GM23338 (cell line): Measurements from ENCODE around the gene CR2. TPM values are rescaled to one million over a fixed set of nuclear protein-coding genes. Genes with fewer than 3 reads are reported as not detected.

Source experiments
- ATAC-seq: fragments of 200-7000 bp; cut with Tn5 transposase; 3 replicates; pipeline ENCODE4 v1.9.1; 2020
- DNase-seq: peaks from one replicate; pipeline ENCODE4 v3.0.0-alpha.2; 2015; ENCODE audit warnings: low spot score
- H2AFZ ChIP-seq: fragments of 200-600 bp; sonication (generic); 2 replicates; pipeline ENCODE4 v1.8.0; 2016; ENCODE audit warnings: antibody characterized with exemption, mild to moderate bottlenecking, moderate library complexity
- H3F3A ChIP-seq: fragments of 200-600 bp; sonication (generic); replicated peaks from 2 replicates; pipeline ENCODE4 v1.8.0; 2017; ENCODE audit warnings: antibody characterized with exemption, mixed run types, low read depth
- H3K27ac ChIP-seq: fragments of 200-600 bp; sonication (generic); 2 replicates; pipeline ENCODE4 v1.6.1; 2016; ENCODE audit warnings: low read depth
- H3K27me3 ChIP-seq: fragments of 200-600 bp; sonication (generic); 2 replicates; pipeline ENCODE4 v1.8.0; 2016; ENCODE audit warnings: mild to moderate bottlenecking, mixed run types, moderate library complexity; ENCODE audit not compliant: insufficient read depth
- H3K36me3 ChIP-seq: fragments of 200-600 bp; sonication (generic); 2 replicates; pipeline ENCODE4 v1.8.0; 2016; ENCODE audit warnings: mild to moderate bottlenecking; ENCODE audit not compliant: insufficient read depth
- H3K4me1 ChIP-seq: fragments of 200-600 bp; sonication (generic); 2 replicates; pipeline ENCODE4 v1.8.0; 2016; ENCODE audit warnings: mild to moderate bottlenecking, moderate library complexity; ENCODE audit not compliant: insufficient read depth
- H3K4me2 ChIP-seq: fragments of 200-600 bp; sonication (generic); 2 replicates; pipeline ENCODE4 v1.7.1; 2017; ENCODE audit warnings: mixed run types
- H3K4me3 ChIP-seq: fragments of 200-600 bp; sonication (generic); 2 replicates; pipeline ENCODE4 v1.6.1; 2016; ENCODE audit warnings: mixed run types
- H3K79me2 ChIP-seq: fragments of 200-600 bp; sonication (generic); replicated peaks from 2 replicates; pipeline ENCODE4 v1.8.0; 2017; ENCODE audit warnings: mild to moderate bottlenecking; ENCODE audit not compliant: insufficient read depth
- H3K9me2 ChIP-seq: fragments of 200-600 bp; sonication (generic); 2 replicates; pipeline ENCODE4 v1.8.0; 2017; ENCODE audit not compliant: insufficient read depth
- H4K20me1 ChIP-seq: fragments of 200-600 bp; sonication (generic); replicated peaks from 2 replicates; pipeline ENCODE4 v1.8.0; 2017; ENCODE audit warnings: mild to moderate bottlenecking; ENCODE audit not compliant: insufficient read depth
- H3K27ac Mint-ChIP-seq: 2 replicates; pipeline ENCODE4 v1.8.0; 2020; ENCODE audit warnings: inconsistent platforms, mild to moderate bottlenecking, moderate library complexity, mixed read lengths
- H3K27me3 Mint-ChIP-seq: 3 replicates; pipeline ENCODE4 v1.8.0; 2022; ENCODE audit warnings: low read depth, mild to moderate bottlenecking, moderate library complexity, mixed read lengths, inconsistent platforms; ENCODE audit not compliant: insufficient read depth, poor library complexity
- H3K36me3 Mint-ChIP-seq: 3 replicates; pipeline ENCODE4 v1.8.0; 2021; ENCODE audit warnings: low read depth, mild to moderate bottlenecking, inconsistent platforms, moderate library complexity, mixed read lengths
- H3K4me1 Mint-ChIP-seq: 3 replicates; pipeline ENCODE4 v1.8.0; 2020; ENCODE audit warnings: mild to moderate bottlenecking, inconsistent platforms, mixed read lengths
- H3K4me3 Mint-ChIP-seq: 3 replicates; pipeline ENCODE4 v1.8.0; 2021; ENCODE audit warnings: moderate library complexity, mild to moderate bottlenecking, inconsistent platforms, mixed read lengths
- H3K9me3 Mint-ChIP-seq: 3 replicates; pipeline ENCODE4 v1.8.0; 2020; ENCODE audit warnings: moderate library complexity, mild to moderate bottlenecking, inconsistent platforms, mixed read lengths
- CREB1 ChIP-seq: fragments of 250-450 bp; sonication (Bioruptor Pico); IDR thresholded peaks from 2 replicates; pipeline ENCODE4 v1.5.0; 2020; ENCODE audit warnings: low read depth, mild to moderate bottlenecking, moderate library complexity
- EZH2 ChIP-seq: fragments of 200-600 bp; sonication (generic); IDR thresholded peaks from one replicate; pipeline ENCODE4 v1.8.0; 2017; ENCODE audit warnings: antibody characterized with exemption, mild to moderate bottlenecking, low read depth; ENCODE audit not compliant: unreplicated experiment
- EZH2phosphoT487 ChIP-seq: fragments of 200-600 bp; sonication (generic); IDR thresholded peaks from one replicate; pipeline ENCODE4 v1.8.1; 2018; ENCODE audit warnings: antibody characterized with exemption; ENCODE audit not compliant: unreplicated experiment
- JUNB ChIP-seq: IDR thresholded peaks from one replicate; pipeline ENCODE4 v1.6.1; 2016; ENCODE audit warnings: antibody characterized with exemption; ENCODE audit not compliant: unreplicated experiment
- NANOG ChIP-seq: IDR thresholded peaks from 2 replicates; pipeline ENCODE4 v1.6.1; 2016; ENCODE audit warnings: antibody characterized with exemption, borderline replicate concordance
- POLR2AphosphoS5 ChIP-seq: IDR thresholded peaks from 2 replicates; pipeline ENCODE4 v1.6.1; 2016; ENCODE audit warnings: antibody characterized with exemption, low read depth
- STAT1 ChIP-seq: IDR thresholded peaks from one replicate; pipeline ENCODE4 v1.6.1; 2016; ENCODE audit warnings: antibody characterized with exemption; ENCODE audit not compliant: unreplicated experiment
- ZNF114 ChIP-seq: fragments of 250-450 bp; sonication (Bioruptor Pico); IDR thresholded peaks from 2 replicates; pipeline ENCODE4 v1.5.0; 2020; ENCODE audit warnings: mild to moderate bottlenecking, moderate library complexity
- ZNF331 ChIP-seq: fragments of 250-450 bp; sonication (Bioruptor Pico); IDR thresholded peaks from 2 replicates; pipeline ENCODE4 v1.5.0; 2020; ENCODE audit warnings: low read depth, mild to moderate bottlenecking, moderate library complexity
- polyA plus RNA-seq: library from polyadenylated mRNA; unstranded; fragments of >200 nt; fragmentation: Nextera tagmentation; extraction: Ambion mirVana; gene quantifications from 2 replicates; pipeline ENCODE4 v1.2.1, GENCODE V29; 2016
- total RNA-seq: library from RNA; depleted of rRNA; stranded (reverse); fragments of >200 nt; shearing (Covaris generic); gene quantifications from 2 replicates; pipeline ENCODE4 v1.2.3, GENCODE V29; 2014
- TF ChIP-seq, protein P1 (sequence below): IDR thresholded peaks from one replicate; pipeline ENCODE4 v1.6.1; 2018; ENCODE audit warnings: antibody characterized with exemption; ENCODE audit not compliant: unreplicated experiment
- TF ChIP-seq, protein P2 (sequence below): fragments of 250-450 bp; sonication (Bioruptor Pico); IDR thresholded peaks from 2 replicates; pipeline ENCODE4 v1.5.0; 2020; ENCODE audit warnings: mild to moderate bottlenecking, moderate library complexity
- TF ChIP-seq, protein P3 (sequence below), 2 experiments: fragments of 200-600 bp in 1 of 2; sonication (generic) in 1 of 2; conservative IDR thresholded peaks; 2 replicates each; pipeline versions ENCODE4 v1.5.1 to v1.6.1; 2016 to 2017; ENCODE audit warnings: antibody characterized with exemption in 2 of 2, low read depth in 2 of 2, mild to moderate bottlenecking in 2 of 2, moderate library complexity in 1 of 2
- TF ChIP-seq, protein P4 (sequence below): IDR thresholded peaks from 2 replicates; pipeline ENCODE4 v1.6.1; 2016; ENCODE audit warnings: antibody characterized with exemption

The CR2 gene
- total and polyA plus RNA-seq, 2 experiments from 2014 or later: 2.7 to 5.4 TPM

DNA sequence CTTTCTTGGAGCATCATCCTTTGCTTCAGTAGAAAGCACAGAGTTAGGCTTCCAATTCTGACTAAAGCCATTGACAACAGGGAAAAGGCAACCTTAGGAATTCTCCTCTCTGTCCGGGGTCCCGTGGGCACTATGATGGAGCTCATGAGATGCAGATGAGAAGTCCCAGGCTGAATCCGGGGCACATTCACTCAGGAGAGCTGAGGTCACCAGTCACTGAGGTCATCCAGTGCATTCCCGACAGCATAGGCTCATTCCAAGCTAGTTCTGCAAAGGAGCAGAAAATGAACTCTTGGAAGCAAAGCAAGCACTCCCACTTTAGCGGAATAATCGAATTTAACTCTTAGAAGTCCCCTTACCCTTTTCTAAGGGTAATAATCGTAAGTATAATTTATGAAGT lies 48.6 kb downstream of the CR2 start:
- Mint-ChIP-seq H3K36me3 (no peaks in the 10 kb centered on the region), H3K4me3 (no peak overlapping the region), H3K27ac (no peak overlapping the region), H3K9me3 (no peaks in the 10 kb centered on the region), H3K4me1 (no peaks in the 10 kb centered on the region), H3K27me3 (no peaks in the 10 kb centered on the region)
- Histone ChIP-seq H3K27me3 (peaks cover 7% of the 10 kb centered on the region), H4K20me1 (no peaks in the 10 kb centered on the region), H3K79me2 (no peaks in the 10 kb centered on the region), H3K4me1 (no peaks in the 10 kb centered on the region), H3K4me3 (no peak overlapping the region), H3K27ac (no peak overlapping the region), H2AFZ (no peak overlapping the region), H3K9me2 (peaks cover 3% of the 10 kb centered on the region; the same call in 1 of the 2 replicates), H3K36me3 (no peaks in the 10 kb centered on the region), H3K4me2 (no peak overlapping the region), H3F3A (no peaks in the 10 kb centered on the region)
- TF ChIP-seq JUNB (no peak), EZH2phosphoT487 (no peak), CREB1 (CRISPR knock-in tag) (no peak), NANOG (no peak), POLR2AphosphoS5 (no peak), ZNF331 (no peak), EZH2 (no peak), ZNF114 (CRISPR knock-in tag) (no peak), STAT1 (no peak)
- TF ChIP-seq, protein P1, sequence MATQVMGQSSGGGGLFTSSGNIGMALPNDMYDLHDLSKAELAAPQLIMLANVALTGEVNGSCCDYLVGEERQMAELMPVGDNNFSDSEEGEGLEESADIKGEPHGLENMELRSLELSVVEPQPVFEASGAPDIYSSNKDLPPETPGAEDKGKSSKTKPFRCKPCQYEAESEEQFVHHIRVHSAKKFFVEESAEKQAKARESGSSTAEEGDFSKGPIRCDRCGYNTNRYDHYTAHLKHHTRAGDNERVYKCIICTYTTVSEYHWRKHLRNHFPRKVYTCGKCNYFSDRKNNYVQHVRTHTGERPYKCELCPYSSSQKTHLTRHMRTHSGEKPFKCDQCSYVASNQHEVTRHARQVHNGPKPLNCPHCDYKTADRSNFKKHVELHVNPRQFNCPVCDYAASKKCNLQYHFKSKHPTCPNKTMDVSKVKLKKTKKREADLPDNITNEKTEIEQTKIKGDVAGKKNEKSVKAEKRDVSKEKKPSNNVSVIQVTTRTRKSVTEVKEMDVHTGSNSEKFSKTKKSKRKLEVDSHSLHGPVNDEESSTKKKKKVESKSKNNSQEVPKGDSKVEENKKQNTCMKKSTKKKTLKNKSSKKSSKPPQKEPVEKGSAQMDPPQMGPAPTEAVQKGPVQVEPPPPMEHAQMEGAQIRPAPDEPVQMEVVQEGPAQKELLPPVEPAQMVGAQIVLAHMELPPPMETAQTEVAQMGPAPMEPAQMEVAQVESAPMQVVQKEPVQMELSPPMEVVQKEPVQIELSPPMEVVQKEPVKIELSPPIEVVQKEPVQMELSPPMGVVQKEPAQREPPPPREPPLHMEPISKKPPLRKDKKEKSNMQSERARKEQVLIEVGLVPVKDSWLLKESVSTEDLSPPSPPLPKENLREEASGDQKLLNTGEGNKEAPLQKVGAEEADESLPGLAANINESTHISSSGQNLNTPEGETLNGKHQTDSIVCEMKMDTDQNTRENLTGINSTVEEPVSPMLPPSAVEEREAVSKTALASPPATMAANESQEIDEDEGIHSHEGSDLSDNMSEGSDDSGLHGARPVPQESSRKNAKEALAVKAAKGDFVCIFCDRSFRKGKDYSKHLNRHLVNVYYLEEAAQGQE: no peak
- TF ChIP-seq, protein P2, sequence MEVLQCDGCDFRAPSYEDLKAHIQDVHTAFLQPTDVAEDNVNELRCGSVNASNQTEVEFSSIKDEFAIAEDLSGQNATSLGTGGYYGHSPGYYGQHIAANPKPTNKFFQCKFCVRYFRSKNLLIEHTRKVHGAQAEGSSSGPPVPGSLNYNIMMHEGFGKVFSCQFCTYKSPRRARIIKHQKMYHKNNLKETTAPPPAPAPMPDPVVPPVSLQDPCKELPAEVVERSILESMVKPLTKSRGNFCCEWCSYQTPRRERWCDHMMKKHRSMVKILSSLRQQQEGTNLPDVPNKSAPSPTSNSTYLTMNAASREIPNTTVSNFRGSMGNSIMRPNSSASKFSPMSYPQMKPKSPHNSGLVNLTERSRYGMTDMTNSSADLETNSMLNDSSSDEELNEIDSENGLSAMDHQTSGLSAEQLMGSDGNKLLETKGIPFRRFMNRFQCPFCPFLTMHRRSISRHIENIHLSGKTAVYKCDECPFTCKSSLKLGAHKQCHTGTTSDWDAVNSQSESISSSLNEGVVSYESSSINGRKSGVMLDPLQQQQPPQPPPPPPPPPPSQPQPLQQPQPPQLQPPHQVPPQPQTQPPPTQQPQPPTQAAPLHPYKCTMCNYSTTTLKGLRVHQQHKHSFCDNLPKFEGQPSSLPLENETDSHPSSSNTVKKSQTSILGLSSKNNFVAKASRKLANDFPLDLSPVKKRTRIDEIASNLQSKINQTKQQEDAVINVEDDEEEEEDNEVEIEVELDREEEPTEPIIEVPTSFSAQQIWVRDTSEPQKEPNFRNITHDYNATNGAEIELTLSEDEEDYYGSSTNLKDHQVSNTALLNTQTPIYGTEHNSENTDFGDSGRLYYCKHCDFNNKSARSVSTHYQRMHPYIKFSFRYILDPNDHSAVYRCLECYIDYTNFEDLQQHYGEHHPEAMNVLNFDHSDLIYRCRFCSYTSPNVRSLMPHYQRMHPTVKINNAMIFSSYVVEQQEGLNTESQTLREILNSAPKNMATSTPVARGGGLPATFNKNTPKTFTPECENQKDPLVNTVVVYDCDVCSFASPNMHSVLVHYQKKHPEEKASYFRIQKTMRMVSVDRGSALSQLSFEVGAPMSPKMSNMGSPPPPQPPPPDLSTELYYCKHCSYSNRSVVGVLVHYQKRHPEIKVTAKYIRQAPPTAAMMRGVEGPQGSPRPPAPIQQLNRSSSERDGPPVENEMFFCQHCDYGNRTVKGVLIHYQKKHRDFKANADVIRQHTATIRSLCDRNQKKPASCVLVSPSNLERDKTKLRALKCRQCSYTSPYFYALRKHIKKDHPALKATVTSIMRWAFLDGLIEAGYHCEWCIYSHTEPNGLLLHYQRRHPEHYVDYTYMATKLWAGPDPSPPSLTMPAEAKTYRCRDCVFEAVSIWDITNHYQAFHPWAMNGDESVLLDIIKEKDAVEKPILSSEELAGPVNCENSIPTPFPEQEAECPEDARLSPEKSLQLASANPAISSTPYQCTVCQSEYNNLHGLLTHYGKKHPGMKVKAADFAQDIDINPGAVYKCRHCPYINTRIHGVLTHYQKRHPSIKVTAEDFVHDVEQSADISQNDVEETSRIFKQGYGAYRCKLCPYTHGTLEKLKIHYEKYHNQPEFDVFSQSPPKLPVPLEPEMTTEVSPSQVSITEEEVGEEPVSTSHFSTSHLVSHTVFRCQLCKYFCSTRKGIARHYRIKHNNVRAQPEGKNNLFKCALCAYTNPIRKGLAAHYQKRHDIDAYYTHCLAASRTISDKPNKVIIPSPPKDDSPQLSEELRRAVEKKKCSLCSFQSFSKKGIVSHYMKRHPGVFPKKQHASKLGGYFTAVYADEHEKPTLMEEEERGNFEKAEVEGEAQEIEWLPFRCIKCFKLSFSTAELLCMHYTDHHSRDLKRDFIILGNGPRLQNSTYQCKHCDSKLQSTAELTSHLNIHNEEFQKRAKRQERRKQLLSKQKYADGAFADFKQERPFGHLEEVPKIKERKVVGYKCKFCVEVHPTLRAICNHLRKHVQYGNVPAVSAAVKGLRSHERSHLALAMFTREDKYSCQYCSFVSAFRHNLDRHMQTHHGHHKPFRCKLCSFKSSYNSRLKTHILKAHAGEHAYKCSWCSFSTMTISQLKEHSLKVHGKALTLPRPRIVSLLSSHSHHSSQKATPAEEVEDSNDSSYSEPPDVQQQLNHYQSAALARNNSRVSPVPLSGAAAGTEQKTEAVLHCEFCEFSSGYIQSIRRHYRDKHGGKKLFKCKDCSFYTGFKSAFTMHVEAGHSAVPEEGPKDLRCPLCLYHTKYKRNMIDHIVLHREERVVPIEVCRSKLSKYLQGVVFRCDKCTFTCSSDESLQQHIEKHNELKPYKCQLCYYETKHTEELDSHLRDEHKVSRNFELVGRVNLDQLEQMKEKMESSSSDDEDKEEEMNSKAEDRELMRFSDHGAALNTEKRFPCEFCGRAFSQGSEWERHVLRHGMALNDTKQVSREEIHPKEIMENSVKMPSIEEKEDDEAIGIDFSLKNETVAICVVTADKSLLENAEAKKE (CRISPR knock-in tag): no peak
- TF ChIP-seq, protein P3, sequence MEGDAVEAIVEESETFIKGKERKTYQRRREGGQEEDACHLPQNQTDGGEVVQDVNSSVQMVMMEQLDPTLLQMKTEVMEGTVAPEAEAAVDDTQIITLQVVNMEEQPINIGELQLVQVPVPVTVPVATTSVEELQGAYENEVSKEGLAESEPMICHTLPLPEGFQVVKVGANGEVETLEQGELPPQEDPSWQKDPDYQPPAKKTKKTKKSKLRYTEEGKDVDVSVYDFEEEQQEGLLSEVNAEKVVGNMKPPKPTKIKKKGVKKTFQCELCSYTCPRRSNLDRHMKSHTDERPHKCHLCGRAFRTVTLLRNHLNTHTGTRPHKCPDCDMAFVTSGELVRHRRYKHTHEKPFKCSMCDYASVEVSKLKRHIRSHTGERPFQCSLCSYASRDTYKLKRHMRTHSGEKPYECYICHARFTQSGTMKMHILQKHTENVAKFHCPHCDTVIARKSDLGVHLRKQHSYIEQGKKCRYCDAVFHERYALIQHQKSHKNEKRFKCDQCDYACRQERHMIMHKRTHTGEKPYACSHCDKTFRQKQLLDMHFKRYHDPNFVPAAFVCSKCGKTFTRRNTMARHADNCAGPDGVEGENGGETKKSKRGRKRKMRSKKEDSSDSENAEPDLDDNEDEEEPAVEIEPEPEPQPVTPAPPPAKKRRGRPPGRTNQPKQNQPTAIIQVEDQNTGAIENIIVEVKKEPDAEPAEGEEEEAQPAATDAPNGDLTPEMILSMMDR (conservative IDR thresholded peaks at IDR 0.05; ENCODE audit: low read depth in 2 of 2): no peak
- TF ChIP-seq, protein P4, sequence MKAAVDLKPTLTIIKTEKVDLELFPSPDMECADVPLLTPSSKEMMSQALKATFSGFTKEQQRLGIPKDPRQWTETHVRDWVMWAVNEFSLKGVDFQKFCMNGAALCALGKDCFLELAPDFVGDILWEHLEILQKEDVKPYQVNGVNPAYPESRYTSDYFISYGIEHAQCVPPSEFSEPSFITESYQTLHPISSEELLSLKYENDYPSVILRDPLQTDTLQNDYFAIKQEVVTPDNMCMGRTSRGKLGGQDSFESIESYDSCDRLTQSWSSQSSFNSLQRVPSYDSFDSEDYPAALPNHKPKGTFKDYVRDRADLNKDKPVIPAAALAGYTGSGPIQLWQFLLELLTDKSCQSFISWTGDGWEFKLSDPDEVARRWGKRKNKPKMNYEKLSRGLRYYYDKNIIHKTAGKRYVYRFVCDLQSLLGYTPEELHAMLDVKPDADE: no peak
- DNase-seq (no peak), ATAC-seq (no peak)
